ENCODE results near the gene OR4K14.
"Not testable (repeated sequence)": the region's sequence is repeated elsewhere in the genome, so short reads cannot be mapped to it uniquely, and the experiment has no call there.

OR4K14 gene, protein sequence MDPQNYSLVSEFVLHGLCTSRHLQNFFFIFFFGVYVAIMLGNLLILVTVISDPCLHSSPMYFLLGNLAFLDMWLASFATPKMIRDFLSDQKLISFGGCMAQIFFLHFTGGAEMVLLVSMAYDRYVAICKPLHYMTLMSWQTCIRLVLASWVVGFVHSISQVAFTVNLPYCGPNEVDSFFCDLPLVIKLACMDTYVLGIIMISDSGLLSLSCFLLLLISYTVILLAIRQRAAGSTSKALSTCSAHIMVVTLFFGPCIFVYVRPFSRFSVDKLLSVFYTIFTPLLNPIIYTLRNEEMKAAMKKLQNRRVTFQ

DNA sequence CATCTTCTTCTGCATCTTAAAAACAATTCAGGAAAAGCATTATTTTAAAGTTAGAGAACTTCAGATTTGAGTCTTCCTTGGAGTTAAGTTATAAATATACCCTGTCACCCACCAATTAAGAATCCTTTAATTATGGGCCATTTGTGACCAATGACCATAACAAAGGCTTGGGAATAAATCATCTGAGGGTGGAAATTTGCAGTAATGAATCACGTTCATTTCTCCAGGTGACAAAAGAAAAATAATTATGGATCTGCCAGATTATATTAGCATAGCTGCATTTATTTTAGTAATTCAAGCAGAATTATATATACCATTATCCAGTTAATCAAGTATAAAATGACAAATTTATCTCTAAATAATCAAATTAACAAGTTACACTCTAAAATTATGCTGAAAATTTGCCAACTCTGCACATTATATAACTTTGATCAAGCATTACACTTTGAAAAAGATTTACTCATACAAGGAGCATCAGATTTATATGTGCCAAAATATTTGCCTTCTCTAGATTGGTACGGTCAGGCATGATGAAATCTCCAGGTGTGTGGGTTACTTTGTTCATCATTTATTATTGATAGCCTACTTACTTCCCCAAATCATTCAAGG is at the start of gene OR4K14:
OR4K14 (minus strand) TSS at position 51 of the 609 bp plus-strand sequence. CDS start 4,114 bp downstream, outside the sequence.
- DNase-seq (ENCODE audit: low spot score) = no peak

GRCh38 chr14:20059745-20060144 is 40.6 kb upstream of the OR4K14 start, which contains the start of gene OR4L1:
TSS of gene OR4L1 (plus strand) at chr14:20060045. CDS start at chr14:20060045, 0 bp downstream.
- no peak for DNase-seq (ENCODE audit: low spot score)

DNA sequence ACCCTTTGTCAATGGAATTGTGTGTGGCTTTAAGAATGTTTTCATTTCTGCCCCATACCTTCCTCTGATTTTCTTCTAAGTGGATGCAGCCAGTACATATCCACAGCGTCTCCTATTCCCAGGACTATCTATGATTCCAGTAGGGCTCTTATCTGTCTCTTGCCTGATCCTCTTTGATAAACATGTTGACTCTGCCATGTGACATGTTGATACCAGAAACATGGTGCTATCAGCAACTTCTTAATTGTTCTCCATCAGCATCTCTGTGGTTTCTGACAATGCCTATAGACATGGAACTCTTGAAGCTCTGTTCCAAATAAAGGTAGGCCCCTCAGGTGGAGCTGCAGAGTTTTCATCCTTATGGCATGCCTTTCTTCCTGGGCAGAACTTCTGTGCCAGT is 29.1 kb upstream of the OR4K14 start:
- no peak for DNase-seq (ENCODE audit: low spot score)

DNA sequence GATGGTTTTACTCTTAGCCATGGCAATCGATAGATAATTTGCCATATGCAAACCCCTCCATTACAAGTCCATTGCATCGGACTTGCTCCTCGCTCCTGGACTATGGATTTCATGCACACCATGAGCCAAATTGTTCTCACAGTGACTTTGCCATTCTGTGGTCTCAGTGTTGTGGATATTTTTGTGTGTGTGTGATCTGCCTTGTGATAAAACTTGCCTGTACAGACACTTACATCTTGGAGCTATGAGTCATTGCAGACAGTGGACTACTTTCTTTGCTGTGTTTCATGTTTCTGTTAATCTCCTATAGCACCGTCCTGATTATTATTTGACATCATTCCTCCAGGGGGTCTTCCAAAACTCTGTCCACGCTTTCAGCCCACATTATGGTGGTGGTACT is 25.1 kb upstream of the OR4K14 start:
- DNase-seq (ENCODE audit: low spot score) = no peak

DNA sequence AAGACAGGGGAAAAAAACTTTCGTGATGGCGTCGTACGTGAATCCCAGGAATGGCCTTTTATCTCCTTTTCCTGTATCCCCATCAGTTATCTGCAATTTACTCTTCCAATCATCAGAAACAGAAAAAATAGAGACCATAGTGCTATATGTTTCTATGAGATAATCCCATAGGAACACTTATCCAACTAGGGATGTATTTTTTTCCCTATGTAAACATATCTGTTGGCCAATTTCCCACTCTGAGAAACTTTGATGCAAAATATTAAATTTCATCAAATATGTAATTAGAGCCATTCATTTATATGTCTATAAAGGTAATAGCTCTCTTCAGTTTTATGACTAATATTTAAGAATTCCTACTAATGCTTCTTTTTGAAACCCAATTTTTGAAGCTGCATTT is 16.8 kb upstream of the OR4K14 start, which contains the start of gene OR4K13:
OR4K13 (minus strand) TSS at position 101 of the 400 bp plus-strand sequence. CDS start 1,280 bp downstream, outside the sequence.
- no peak for DNase-seq (ENCODE audit: low spot score)

DNA sequence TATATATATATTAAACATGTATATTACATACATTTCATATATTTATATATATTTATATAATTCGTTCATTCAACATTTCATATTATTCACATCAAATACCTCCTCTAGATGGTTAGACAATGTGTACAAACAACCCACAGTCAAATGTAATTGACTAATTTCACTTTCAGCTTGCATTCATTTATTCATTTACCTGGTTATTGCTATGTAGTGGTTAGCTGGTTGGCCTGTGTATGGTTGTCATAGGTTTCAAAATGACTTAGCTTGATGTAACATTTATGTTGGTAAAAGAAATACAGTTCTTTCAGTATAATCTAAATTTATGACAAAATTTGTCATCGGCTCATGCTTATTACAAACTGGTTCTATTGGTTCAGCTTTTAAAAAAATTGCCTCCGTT is 16.3 kb upstream of the OR4K14 start:
- no peak for DNase-seq (ENCODE audit: low spot score)

DNA sequence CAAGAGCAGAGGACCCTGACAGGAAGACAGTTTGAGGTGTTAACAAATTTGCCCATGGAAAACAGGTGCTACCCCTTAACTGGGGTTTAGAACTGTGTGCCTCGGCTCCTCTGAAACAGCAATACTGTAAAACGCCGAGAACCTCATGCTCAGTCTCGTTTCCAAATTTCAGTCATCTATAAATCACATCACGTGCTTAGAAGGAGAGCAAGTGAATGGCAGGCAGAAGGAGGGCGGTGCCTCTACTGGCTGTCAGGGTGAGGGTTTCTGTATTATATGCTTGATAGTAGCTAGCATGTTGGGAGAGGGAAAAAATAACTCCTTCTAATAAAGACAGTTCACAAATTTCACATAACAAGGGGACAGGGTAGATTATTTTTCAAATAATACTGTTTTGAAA is 12.0 kb upstream of the OR4K14 start:
- no peak for DNase-seq (ENCODE audit: low spot score)

- DNase-seq (ENCODE audit: low spot score) = no peak
Measured at GRCh38 chr14:20008156-20008555, 11.0 kb downstream of the OR4K14 start.

DNA sequence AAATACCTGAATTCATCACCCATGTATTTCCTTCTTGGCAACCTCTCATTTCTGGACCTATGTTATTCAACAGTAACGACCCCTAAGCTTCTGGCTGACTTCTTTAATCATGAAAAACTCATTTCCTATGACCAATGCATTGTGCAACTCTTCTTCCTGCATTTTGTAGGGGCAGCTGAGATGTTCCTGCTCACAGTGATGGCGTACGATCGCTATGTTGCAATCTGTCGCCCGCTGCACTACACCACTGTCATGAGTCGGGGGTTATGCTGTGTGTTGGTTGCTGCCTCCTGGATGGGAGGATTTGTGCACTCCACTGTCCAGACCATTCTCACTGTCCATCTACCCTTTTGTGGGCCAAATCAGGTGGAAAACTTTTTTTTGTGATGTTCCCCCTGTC is 16.8 kb downstream of the OR4K14 start:
- no peak for DNase-seq (ENCODE audit: low spot score)

GRCh38 chr14:20001863-20002262 is 17.2 kb downstream of the OR4K14 start, which contains the start of gene OR4Q2:
TSS of gene OR4Q2 (plus strand) at chr14:20002163.
- DNase-seq (ENCODE audit: low spot score) = no peak

DNA sequence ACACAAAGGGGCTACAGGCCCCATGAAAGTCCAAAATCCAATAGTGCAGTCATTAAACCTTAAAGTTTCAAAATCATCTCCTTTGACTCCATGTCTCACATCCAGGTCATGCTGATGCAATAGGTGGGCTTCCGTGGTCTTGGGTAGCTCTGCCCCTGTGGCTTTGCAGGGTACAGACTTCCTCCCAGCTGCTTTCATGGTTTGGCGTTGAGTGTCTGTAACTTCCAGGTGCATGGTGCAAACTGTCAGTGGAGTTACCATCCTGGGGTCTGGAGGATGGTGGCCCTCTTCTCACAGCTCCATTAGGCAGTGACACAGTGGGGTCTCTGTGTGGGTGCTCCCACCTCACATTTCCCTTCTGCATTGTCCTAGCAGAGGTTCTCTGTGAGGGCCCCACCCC is 25.7 kb downstream of the OR4K14 start:
- DNase-seq (ENCODE audit: low spot score) = no peak

GRCh38 chr14:19975291-19975690 is 43.8 kb downstream of the OR4K14 start, which contains the start of gene OR4K15:
TSS of gene OR4K15 (plus strand) at chr14:19975591. CDS start at chr14:19975591, 0 bp downstream.
- DNase-seq (ENCODE audit: low spot score) = no peak

- no peak for DNase-seq (ENCODE audit: low spot score)
Measured at GRCh38 chr14:19974844-19975243, 44.3 kb downstream of the OR4K14 start.

GRCh38 chr14:19969735-19970134 is 49.4 kb downstream of the OR4K14 start:
- not testable (repeated sequence) for DNase-seq (ENCODE audit: low spot score)
